ENCODE data around the gene PLEKHG7. TPM values are rescaled to one million over a fixed set of nuclear protein-coding genes. Genes with fewer than 3 reads are reported as not detected.

PLEKHG7 gene
- total and polyA plus RNA-seq, 2 experiments from 2014 or later = not detected

- H4K20me1 ChIP-seq (ENCODE audit: insufficient read depth) = no peaks in the 10 kb centered on the region
- no peak overlapping the region for H3K4me2 ChIP-seq (ENCODE audit: unreplicated experiment)
- no peak for DNase-seq
- H3K9me3 ChIP-seq (ENCODE audit: low read depth) = no peaks in the 10 kb centered on the region
- H3K9me2 ChIP-seq (ENCODE audit: insufficient read depth) = no peaks in the 10 kb centered on the region
- H3K27ac ChIP-seq = no peak overlapping the region
- no peaks in the 10 kb centered on the region for H3F3A ChIP-seq (ENCODE audit: insufficient read depth)
- TF ChIP-seq EZH2phosphoT487 (IDR thresholded peaks at IDR 0.05; ENCODE audit: insufficient read depth, low read depth) (no peak), EZH2 (IDR thresholded peaks at IDR 0.05; ENCODE audit: insufficient read depth, poor library complexity, severe bottlenecking) (no peak)
- H3K79me2 ChIP-seq (ENCODE audit: insufficient read depth) = no peaks in the 10 kb centered on the region
- in situ Hi-C loops (cut with MboI) = no loop called here
- H2AFZ ChIP-seq = no peak overlapping the region
- H3K9ac ChIP-seq = no peak overlapping the region
- 20 to 29% methylated on average over 3 of the region's 3 CpGs for WGBS, 2 experiments (ENCODE audit: low coverage in 1 of 2, low lambda C conversion rate in 2 of 2, missing lambda C conversion rate in 2 of 2)
- no peaks in the 10 kb centered on the region for H3K4me1 ChIP-seq (ENCODE audit: insufficient read depth)
- H3K27me3 ChIP-seq (replicated peaks; ENCODE audit: insufficient read depth) = no peaks in the 10 kb centered on the region
- H3K36me3 ChIP-seq (ENCODE audit: low read depth) = no peaks in the 10 kb centered on the region
- no peak overlapping the region for H3K4me3 ChIP-seq
These were observed 29.0 kb upstream of the PLEKHG7 start for GRCh38 chr12:92673756-92674155.

- no peak for TF ChIP-seq EZH2phosphoT487 (IDR thresholded peaks at IDR 0.05; ENCODE audit: insufficient read depth, low read depth)
- Histone ChIP-seq H3K27ac (no peak overlapping the region), H3K4me2 (ENCODE audit: unreplicated experiment) (no peak overlapping the region), H2AFZ (no peak overlapping the region), H3K36me3 (ENCODE audit: low read depth) (no peaks in the 10 kb centered on the region), H3K79me2 (ENCODE audit: insufficient read depth) (no peaks in the 10 kb centered on the region), H4K20me1 (ENCODE audit: insufficient read depth) (no peaks in the 10 kb centered on the region), H3K27me3 (replicated peaks; ENCODE audit: insufficient read depth) (no peaks in the 10 kb centered on the region), H3K9me2 (ENCODE audit: insufficient read depth) (no peaks in the 10 kb centered on the region), H3K9me3 (ENCODE audit: low read depth) (no peaks in the 10 kb centered on the region), H3K9ac (no peak overlapping the region), H3F3A (ENCODE audit: insufficient read depth) (no peaks in the 10 kb centered on the region), H3K4me3 (no peak overlapping the region), H3K4me1 (ENCODE audit: insufficient read depth) (no peaks in the 10 kb centered on the region)
- 19 to 46% methylated on average over 3 of the region's 3 CpGs for WGBS, 2 experiments (ENCODE audit: low coverage in 1 of 2, low lambda C conversion rate in 2 of 2, missing lambda C conversion rate in 2 of 2)
- no peak for DNase-seq
- in situ Hi-C loops (cut with MboI) = no loop called here
These were observed 28.3 kb upstream of the PLEKHG7 start for GRCh38 chr12:92674500-92674899.

- Histone ChIP-seq H3K4me3 (no peak overlapping the region), H3K36me3 (ENCODE audit: low read depth) (no peaks in the 10 kb centered on the region), H3K27me3 (replicated peaks; ENCODE audit: insufficient read depth) (no peaks in the 10 kb centered on the region), H3F3A (ENCODE audit: insufficient read depth) (no peaks in the 10 kb centered on the region), H3K9me2 (ENCODE audit: insufficient read depth) (no peaks in the 10 kb centered on the region), H3K79me2 (ENCODE audit: insufficient read depth) (no peaks in the 10 kb centered on the region), H4K20me1 (ENCODE audit: insufficient read depth) (no peaks in the 10 kb centered on the region), H3K4me1 (ENCODE audit: insufficient read depth) (no peaks in the 10 kb centered on the region), H3K4me2 (ENCODE audit: unreplicated experiment) (no peak overlapping the region), H3K9ac (no peak overlapping the region), H3K9me3 (ENCODE audit: low read depth) (no peaks in the 10 kb centered on the region), H3K27ac (no peak overlapping the region), H2AFZ (no peak overlapping the region)
- WGBS, 2 experiments (ENCODE audit: low coverage in 1 of 2, low lambda C conversion rate in 2 of 2, missing lambda C conversion rate in 2 of 2) = 69 to 71% methylated on average over 5 of the region's 5 CpGs
- TF ChIP-seq EZH2phosphoT487 (IDR thresholded peaks at IDR 0.05; ENCODE audit: insufficient read depth, low read depth) (no peak), EZH2 (IDR thresholded peaks at IDR 0.05; ENCODE audit: insufficient read depth, poor library complexity, severe bottlenecking) (no peak)
- peak; percentile 8 for DNase-seq
- in situ Hi-C loops (cut with MboI) = no loop called here
These were observed 27.5 kb upstream of the PLEKHG7 start for GRCh38 chr12:92675092-92675865.

GRCh38 chr12:92676710-92677109 lies 26.1 kb upstream of the PLEKHG7 start:
- Histone ChIP-seq H3K4me1 (ENCODE audit: insufficient read depth) (no peaks in the 10 kb centered on the region), H4K20me1 (ENCODE audit: insufficient read depth) (no peaks in the 10 kb centered on the region), H3F3A (ENCODE audit: insufficient read depth) (no peaks in the 10 kb centered on the region), H3K4me3 (no peak overlapping the region), H2AFZ (no peak overlapping the region), H3K27ac (no peak overlapping the region), H3K4me2 (ENCODE audit: unreplicated experiment) (no peak overlapping the region), H3K36me3 (ENCODE audit: low read depth) (no peaks in the 10 kb centered on the region), H3K79me2 (ENCODE audit: insufficient read depth) (no peaks in the 10 kb centered on the region), H3K9me2 (ENCODE audit: insufficient read depth) (no peaks in the 10 kb centered on the region), H3K9me3 (ENCODE audit: low read depth) (no peaks in the 10 kb centered on the region), H3K27me3 (replicated peaks; ENCODE audit: insufficient read depth) (no peaks in the 10 kb centered on the region), H3K9ac (no peak overlapping the region)
- TF ChIP-seq EZH2 (IDR thresholded peaks at IDR 0.05; ENCODE audit: insufficient read depth, poor library complexity, severe bottlenecking) (no peak), EZH2phosphoT487 (IDR thresholded peaks at IDR 0.05; ENCODE audit: insufficient read depth, low read depth) (no peak)
- WGBS, 2 experiments (ENCODE audit: low coverage in 1 of 2, low lambda C conversion rate in 2 of 2, missing lambda C conversion rate in 2 of 2) = 73 to 74% methylated on average over 4 of the region's 4 CpGs
- in situ Hi-C loops (cut with MboI) = no loop called here
- no peak for DNase-seq

Data from GM23248 (cell line).